Mammary epithelial cell (primary cell): ENCODE results near the gene TRIM29.

Experiments
- CTCF ChIP-seq, 2 donors: IDR thresholded peaks in 1 of 2; conservative IDR thresholded peaks in 1 of 2; 2 replicates each; pipeline ENCODE4 v1.5.1; 2011 to 2012; ENCODE audit warnings: inconsistent platforms in 2 of 2, low read length in 2 of 2, mild to moderate bottlenecking in 2 of 2, control low read depth in 1 of 2, low read depth in 1 of 2; ENCODE audit not compliant: insufficient read depth in 1 of 2; ENCODE audit errors: extremely low read depth in 1 of 2
- EZH2 ChIP-seq: IDR thresholded peaks from 2 replicates; pipeline ENCODE4 v1.6.1; 2012; ENCODE audit warnings: low read length, inconsistent platforms, borderline replicate concordance

- no peak for TF ChIP-seq EZH2
- TF ChIP-seq CTCF (conservative IDR thresholded peaks at IDR 0.05 in 1 of 2, IDR thresholded peaks at IDR 0.05 in 1 of 2; ENCODE audit: extremely low read depth in 1 of 2, insufficient read depth in 1 of 2, low read depth in 1 of 2, low read length in 2 of 2) = peak; percentile 59 to 60
Measured at GRCh38 chr11:120137611-120138521, at the start of gene TRIM29.
